ENCODE results near the gene MUC6. TPM values are rescaled to one million over a fixed set of nuclear protein-coding genes. Genes with fewer than 3 reads are reported as not detected.

The MUC6 gene
- total and polyA plus RNA-seq, 10 of the 15 experiments (the other 5 are each of a cell fraction or from before 2014, with no cell fraction given) = 0.03 TPM; not detected in 8

DNA sequence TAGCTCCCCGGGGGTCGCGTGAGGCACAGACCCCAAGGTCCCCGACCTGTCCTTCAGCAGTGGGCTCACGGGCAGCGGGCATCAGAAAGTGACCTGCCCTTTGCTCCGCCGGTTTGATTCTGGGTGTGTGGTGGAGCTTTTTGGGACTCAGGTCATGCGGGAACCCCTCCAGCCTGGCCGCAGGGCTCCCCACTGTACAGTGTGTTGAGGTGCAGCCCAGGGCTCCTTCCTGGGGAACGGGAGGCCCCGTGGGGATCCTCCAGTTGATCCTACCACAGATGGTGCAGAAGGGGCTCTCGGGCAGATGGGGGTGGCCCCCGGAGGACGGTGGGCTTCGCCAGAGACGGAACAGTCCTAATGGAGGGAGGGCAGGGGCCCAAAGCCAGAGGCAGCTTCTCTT lies 24.2 kb downstream of the MUC6 start:
- Histone ChIP-seq H3K4me3 (no peak overlapping the region), H4K20me1 (ENCODE audit: control insufficient read depth, insufficient read depth) (no peaks in the 10 kb centered on the region), H2AFZ (ENCODE audit: control insufficient read depth, low read depth, low read length) (no peak overlapping the region), H3K79me2 (ENCODE audit: control insufficient read depth, insufficient read depth, low read length) (no peaks in the 10 kb centered on the region), H3K9ac (ENCODE audit: control insufficient read depth, insufficient read depth, low read length) (no peak overlapping the region), H3K9me3 (replicated peaks; ENCODE audit: control insufficient read depth, insufficient read depth, low read length) (no peaks in the 10 kb centered on the region), H3K4me2 (ENCODE audit: control insufficient read depth, insufficient read depth) (no peak overlapping the region), H3K27me3 (replicated peaks in 1 of 2; ENCODE audit: control insufficient read depth in 2 of 2, insufficient read depth in 2 of 2, low read length in 1 of 2) (no peaks in the 10 kb centered on the region), H3K4me1 (ENCODE audit: control insufficient read depth, insufficient read depth, low read length) (no peaks in the 10 kb centered on the region), H3K36me3 (ENCODE audit: control insufficient read depth in 2 of 2, insufficient read depth in 2 of 2, low read length in 1 of 2) (peaks cover 8 to 9% of the 10 kb centered on the region in 2 experiments; a peak in 3 of 4 replicates), H3K27ac (ENCODE audit: control insufficient read depth, insufficient read depth) (no peak overlapping the region)
- TF ChIP-seq MEF2B (IDR thresholded peaks at IDR 0.05; ENCODE audit: partially characterized antibody, poor library complexity, severe bottlenecking) (no peak), FOXK2 (IDR thresholded peaks at IDR 0.05) (no peak), NFYB (IDR thresholded peaks at IDR 0.05; ENCODE audit: insufficient read depth, low read depth, low read length) (no peak), ZNF217 (IDR thresholded peaks at IDR 0.05) (no peak), SIN3A (IDR thresholded peaks at IDR 0.05; ENCODE audit: low read depth, low read length) (no peak), MTA2 (IDR thresholded peaks at IDR 0.05; ENCODE audit: low read depth) (no peak), ESRRA (IDR thresholded peaks at IDR 0.05; ENCODE audit: low read length) (no peak), POLR2AphosphoS2 (IDR thresholded peaks at IDR 0.05; ENCODE audit: low read depth, low read length) (no peak), CREB1 (IDR thresholded peaks at IDR 0.05; ENCODE audit: low read depth) (no peak), SPI1 (IDR thresholded peaks at IDR 0.05; ENCODE audit: borderline replicate concordance, insufficient read depth, low read depth, low read length) (no peak), RB1 (IDR thresholded peaks at IDR 0.05; ENCODE audit: borderline replicate concordance) (no peak), TAF1 (IDR thresholded peaks at IDR 0.05; ENCODE audit: borderline replicate concordance, low read depth, low read length) (no peak)
- TF ChIP-seq, protein P1, sequence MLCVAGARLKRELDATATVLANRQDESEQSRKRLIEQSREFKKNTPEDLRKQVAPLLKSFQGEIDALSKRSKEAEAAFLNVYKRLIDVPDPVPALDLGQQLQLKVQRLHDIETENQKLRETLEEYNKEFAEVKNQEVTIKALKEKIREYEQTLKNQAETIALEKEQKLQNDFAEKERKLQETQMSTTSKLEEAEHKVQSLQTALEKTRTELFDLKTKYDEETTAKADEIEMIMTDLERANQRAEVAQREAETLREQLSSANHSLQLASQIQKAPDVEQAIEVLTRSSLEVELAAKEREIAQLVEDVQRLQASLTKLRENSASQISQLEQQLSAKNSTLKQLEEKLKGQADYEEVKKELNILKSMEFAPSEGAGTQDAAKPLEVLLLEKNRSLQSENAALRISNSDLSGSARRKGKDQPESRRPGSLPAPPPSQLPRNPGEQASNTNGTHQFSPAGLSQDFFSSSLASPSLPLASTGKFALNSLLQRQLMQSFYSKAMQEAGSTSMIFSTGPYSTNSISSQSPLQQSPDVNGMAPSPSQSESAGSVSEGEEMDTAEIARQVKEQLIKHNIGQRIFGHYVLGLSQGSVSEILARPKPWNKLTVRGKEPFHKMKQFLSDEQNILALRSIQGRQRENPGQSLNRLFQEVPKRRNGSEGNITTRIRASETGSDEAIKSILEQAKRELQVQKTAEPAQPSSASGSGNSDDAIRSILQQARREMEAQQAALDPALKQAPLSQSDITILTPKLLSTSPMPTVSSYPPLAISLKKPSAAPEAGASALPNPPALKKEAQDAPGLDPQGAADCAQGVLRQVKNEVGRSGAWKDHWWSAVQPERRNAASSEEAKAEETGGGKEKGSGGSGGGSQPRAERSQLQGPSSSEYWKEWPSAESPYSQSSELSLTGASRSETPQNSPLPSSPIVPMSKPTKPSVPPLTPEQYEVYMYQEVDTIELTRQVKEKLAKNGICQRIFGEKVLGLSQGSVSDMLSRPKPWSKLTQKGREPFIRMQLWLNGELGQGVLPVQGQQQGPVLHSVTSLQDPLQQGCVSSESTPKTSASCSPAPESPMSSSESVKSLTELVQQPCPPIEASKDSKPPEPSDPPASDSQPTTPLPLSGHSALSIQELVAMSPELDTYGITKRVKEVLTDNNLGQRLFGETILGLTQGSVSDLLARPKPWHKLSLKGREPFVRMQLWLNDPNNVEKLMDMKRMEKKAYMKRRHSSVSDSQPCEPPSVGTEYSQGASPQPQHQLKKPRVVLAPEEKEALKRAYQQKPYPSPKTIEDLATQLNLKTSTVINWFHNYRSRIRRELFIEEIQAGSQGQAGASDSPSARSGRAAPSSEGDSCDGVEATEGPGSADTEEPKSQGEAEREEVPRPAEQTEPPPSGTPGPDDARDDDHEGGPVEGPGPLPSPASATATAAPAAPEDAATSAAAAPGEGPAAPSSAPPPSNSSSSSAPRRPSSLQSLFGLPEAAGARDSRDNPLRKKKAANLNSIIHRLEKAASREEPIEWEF (IDR thresholded peaks at IDR 0.05; ENCODE audit: insufficient replicate concordance, low read depth, low read length) = no peak
- RAD21 ChIA-PET (ENCODE audit: unreplicated experiment) = no interaction called here
- SMC1A ChIA-PET (ENCODE audit: uncharacterized antibody, unreplicated experiment) = no interaction called here
- DNase-seq (ENCODE audit: low read depth, low spot score) (no peak), FAIRE-seq (no peak), ATAC-seq (no peak)
- intact Hi-C loops (cut with micrococcal nuclease; ENCODE audit: unreplicated experiment) = no loop called here
- POLR2A ChIA-PET = no interaction called here
- no TSS peak for BruUV-seq (replicated peaks)
- in situ Hi-C loops (cut with MboI) = no loop called here
- CTCF ChIA-PET = no interaction called here
- WGBS (ENCODE audit: insufficient coverage, insufficient replicate concordance, low lambda C conversion rate, missing lambda C conversion rate) = 98% methylated on average over 17 of the region's 17 CpGs
